H54 (cell line): ENCODE measurements around the gene OR6C65.
"Not testable (repeated sequence)": the region's sequence is repeated elsewhere in the genome, so short reads cannot be mapped to it uniquely, and the experiment has no call there.

Experiments
- DNase-seq: peaks from one replicate; pipeline ENCODE4 v3.0.0; 2011; ENCODE audit warnings: low spot score, mixed read lengths; ENCODE audit not compliant: insufficient read length
- FAIRE-seq: peaks from 3 replicates; lab custom pipeline; 2011; peaks lifted over from hg19 to GRCh38; lab: Jason Lieb, UNC
- POLR2A ChIP-seq: IDR thresholded peaks from 2 replicates; pipeline ENCODE4 v1.6.1; 2011; ENCODE audit warnings: low read depth, mild to moderate bottlenecking, low read length

OR6C65 gene

DNA sequence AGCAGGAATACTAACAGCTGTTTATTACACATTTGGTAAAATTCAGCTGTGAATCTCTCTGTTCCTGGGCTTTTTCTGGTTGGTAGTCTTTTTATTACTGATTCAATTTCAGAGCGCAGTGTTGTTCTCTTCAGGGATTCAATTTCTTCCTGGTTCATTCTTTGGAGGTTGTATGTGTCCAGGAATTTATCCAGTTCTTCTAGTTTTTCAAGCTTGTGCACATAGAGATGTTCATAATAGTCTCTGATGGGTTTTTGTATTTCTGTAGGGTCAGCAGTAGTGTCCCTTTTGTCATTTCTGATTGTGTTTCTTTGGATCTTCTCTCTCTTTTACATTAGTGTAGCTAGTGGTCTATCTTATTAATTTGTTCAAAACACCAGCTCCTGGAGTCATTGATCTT, 16.6 kb downstream of the OR6C65 start:
- DNase-seq (no peak), FAIRE-seq (no peak)
- TF ChIP-seq POLR2A, result no peak

- no peak for FAIRE-seq
- no peak for DNase-seq
- TF ChIP-seq POLR2A, result no peak
These were observed 20.1 kb downstream of the OR6C65 start for GRCh38 chr12:55420307-55420962.

DNA sequence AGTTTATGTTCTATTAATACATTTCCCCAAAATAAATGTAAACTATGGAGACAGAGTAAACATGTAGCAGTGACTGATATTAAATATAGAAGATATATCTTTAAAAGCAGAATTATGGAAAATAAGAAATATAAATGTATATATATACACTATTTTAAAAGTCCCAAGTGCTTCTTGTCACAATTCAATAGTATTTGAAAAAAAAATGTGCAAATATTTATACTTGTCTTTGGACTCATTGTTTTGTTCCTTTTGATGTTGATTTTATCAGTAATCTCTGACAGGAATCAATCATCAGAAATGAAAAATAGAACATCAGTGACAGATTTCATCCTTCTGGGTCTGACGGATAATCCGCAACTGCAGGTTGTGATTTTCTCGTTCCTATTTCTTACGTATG, 25.6 kb downstream of the OR6C65 start, which contains the start of gene OR6C76:
TSS of gene OR6C76 (plus strand) at position 301 of the 400 bp plus-strand sequence. CDS start at position 301, 0 bp downstream.
- no peak for TF ChIP-seq POLR2A
- DNase-seq, result no peak
- FAIRE-seq, result no peak

- no peak for FAIRE-seq
- TF ChIP-seq POLR2A, result no peak
- DNase-seq, result no peak
These were observed 28.3 kb downstream of the OR6C65 start for GRCh38 chr12:55428331-55429243.

GRCh38 chr12:55441233-55441632, 40.9 kb downstream of the OR6C65 start:
- not testable (repeated sequence) for FAIRE-seq, DNase-seq

DNA sequence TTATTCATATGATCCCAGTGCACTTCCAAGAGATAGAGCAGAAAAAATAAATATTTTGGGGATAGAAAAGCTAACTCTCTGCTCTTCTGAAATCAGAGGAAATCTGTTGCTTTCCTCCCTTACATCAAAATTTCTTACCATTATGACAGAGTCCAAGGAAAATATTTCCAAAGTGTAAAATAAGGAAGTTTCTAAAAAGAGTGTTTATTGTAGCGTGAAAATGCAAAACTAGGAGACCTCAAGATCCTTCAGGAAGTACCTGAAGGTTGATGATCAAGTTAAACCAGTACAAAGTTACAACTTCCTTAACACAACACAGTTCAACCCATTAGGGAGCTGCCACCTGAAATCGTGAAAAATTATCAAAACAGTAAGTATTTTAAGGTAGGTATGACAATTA, 43.4 kb downstream of the OR6C65 start, which contains the start of gene OR6C2:
TSS of gene OR6C2 (plus strand) at position 301 of the 400 bp plus-strand sequence. CDS start 8,138 bp downstream, outside the sequence.
- no peak for DNase-seq
- no peak for TF ChIP-seq POLR2A
- FAIRE-seq, result no peak

DNA sequence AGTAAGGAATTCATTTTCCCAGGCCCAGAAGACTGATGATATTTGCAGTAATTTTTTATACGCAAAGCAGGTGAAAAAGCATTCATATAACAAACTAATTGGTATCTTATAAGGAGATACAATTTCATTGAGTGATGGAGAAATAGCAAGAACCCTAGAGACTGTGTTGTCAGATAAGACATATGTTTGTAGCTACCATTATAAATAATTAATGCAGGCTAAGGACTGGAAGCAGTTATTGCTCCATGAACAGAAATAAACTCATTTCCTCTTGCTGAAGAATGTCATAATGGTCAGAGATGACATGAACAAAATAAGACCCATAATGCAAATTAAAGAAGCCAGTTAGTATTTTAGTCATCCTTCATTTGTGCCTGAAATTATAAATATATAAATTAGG, 45.0 kb downstream of the OR6C65 start:
- no peak for TF ChIP-seq POLR2A
- DNase-seq, result no peak
- no peak for FAIRE-seq

DNA sequence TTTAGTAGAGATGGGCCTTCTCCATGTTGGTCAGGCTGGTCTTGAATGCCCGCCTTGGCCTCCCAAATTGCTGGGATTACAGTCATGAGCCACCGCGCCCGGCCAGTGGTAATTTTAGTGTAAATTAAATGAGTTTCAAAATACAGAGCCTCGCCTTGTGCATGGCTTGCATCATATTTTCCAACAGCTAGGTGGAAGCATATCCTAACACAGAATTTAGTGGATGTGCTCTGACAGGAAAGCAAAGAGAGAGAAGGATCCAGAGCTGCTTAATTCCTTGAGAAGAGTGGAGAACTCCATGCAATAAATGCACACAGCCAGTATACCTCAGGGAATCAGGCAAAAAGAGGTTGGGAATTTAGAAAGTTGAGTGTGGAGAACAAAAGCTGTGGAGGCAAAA, 46.0 kb downstream of the OR6C65 start:
- TF ChIP-seq POLR2A, result no peak
- FAIRE-seq (no peak), DNase-seq (no peak)

GRCh38 chr12:55448825-55449224, 48.5 kb downstream of the OR6C65 start:
- no peak for FAIRE-seq
- DNase-seq, result no peak

More at GRCh38 chr12:55448825-55449224, 48.5 kb downstream of the OR6C65 start:
- TF ChIP-seq POLR2A, result no peak
